ENCODE results near the gene RASGEF1B.

The RASGEF1B gene

GRCh38 chr4:81465406-81466340 lies 6.0 kb downstream of the RASGEF1B start:
- peak in 1 of 2 experiments; percentile 5 for DNase-seq

DNA sequence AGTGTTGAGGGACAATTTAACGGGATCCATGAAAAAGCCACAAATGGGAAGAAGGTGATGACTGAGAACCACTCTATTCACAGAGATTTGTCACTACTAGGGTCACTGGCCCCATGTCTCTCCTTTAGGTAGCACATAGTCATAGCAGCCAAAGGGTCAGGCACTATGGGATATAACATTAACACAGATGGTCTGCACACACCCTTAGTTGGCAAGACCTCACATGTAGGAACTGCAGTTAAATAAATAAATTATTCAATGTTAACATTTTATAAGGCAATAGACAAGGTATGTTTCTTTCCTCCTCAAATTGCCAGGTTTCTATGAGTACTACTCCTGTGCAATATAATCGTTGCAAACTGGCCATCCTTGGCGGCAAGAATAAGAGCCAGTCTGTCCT lies 10.9 kb downstream of the RASGEF1B start:
- DNase-seq: no peak

DNA sequence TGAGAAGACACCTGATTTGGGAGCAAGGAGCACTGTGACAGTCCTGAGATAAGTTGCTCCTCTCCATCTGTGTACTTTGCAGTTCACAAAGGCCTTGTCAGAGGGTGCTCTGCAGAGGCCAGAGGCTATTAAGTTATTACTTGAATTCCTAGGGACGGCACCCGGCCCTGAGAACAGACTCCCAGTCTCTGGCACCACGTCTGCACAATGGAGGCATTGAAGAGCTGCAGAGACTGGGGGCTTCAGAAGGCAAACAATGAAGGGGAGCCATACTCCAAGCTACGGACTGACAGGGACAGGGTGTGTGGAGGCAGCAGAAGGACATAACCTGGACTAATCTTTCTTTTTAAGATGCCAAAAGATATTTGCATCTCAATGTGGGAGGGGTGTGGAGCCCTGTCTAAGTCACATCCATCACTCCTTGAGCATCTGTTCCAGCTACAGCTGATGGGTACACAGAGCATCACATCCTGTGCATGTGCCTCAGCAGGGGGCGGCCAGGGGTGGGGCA lies 11.5 kb downstream of the RASGEF1B start:
- no peak for DNase-seq

- no peak for DNase-seq
Measured at GRCh38 chr4:81459228-81459627, 12.5 kb downstream of the RASGEF1B start.

GRCh38 chr4:81457921-81458520 lies 13.7 kb downstream of the RASGEF1B start:
- DNase-seq: no peak

- no peak for DNase-seq
Measured at GRCh38 chr4:81457345-81457744, 14.4 kb downstream of the RASGEF1B start.

DNA sequence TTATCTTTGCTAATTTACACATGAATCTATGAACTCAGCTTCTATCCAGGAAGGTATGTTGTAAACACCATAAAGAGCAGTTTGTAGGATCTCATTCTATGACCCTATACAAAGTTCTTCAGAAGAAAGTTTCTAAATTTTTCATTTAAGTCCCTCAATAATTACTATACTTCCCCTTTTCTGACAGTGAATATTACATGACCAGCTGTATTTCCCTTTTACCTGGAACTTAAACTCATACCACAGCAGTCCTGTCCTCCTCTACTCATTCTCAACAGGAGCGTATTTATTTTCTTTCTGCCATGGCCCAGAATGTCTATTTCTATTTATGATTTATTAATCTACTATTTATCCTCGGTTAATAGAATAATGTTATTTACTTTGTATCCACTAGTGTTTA lies 15.8 kb downstream of the RASGEF1B start:
- no peak for DNase-seq

GRCh38 chr4:81454948-81455347 lies 16.8 kb downstream of the RASGEF1B start:
- DNase-seq: no peak

GRCh38 chr4:81454499-81454898 lies 17.2 kb downstream of the RASGEF1B start:
- no peak for DNase-seq

- DNase-seq: no peak
Measured at GRCh38 chr4:81453024-81453423, 18.7 kb downstream of the RASGEF1B start.

DNA sequence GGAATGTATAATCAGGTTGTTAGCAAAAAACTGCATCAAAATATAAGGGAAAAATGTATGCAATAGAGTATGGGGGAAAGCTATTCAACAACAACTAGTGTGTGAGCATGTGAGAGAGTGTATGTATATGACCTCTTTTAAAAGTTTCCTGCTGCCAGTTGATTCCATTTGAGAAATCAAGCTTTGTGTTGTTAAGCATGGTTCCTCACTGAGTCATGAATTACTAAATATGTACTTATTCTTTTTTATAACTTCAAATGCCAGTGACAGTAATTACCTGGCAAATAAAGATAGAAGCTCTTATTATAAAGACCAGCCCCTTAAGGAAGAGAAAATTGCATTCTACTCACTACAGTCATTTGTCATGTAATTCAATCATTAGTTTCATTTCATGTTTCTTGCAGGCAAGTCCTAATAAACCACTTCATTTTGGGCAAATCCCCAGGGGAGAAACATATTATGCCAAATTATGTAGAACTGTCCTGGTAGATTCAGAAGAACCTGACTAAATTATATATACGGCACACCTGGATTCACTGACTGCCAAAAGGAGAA lies 19.2 kb downstream of the RASGEF1B start:
- DNase-seq: no peak

DNA sequence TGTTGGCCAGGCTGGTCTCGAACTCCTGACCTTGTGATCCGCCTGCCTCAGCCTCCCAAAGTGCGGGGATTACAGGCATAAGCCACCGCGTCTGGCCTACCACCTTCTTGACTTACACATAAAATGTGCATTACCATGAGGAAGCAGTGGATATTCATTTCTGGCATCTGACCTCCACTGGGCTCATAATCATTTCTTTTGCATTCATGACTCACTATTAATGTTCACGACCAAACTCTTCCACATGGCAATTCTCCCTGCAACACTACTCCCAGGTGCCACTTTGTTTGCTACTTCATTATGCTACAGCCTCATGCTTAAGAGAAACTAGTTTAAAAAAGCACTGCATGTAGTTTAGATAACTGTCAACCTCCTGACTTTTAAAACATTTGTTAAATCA lies 22.7 kb downstream of the RASGEF1B start:
- no peak for DNase-seq

DNA sequence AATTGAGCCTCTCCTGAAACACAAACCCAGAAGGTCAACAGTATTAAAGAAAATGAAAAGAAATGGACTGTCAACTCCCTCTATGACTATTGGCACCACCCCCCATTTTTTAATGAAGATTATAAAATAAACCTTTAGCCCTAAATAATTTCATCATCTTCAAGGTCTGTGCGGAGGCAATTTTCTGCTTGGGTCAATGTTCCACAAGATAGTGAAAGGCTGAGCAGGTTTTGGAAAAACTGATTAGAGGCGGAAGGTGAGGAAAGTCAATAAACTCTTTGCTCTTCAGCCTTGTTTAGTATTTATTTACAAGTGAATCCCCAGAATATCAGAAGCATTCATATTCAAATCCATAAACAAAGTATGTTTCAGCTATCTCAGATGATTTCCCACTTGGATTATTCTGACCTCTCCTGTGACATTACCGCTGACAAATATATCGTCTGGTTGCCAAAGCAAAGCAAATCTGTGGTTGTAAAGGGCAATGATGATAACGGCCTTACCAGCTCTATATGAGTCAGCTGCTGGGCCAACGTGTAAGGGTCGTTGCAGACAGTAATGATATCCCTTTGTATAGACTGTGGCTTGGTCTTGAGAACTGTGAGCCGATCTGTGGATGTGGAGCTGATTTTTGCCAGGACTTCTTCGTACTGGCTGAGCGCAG lies 24.0 kb downstream of the RASGEF1B start:
- DNase-seq: no peak

GRCh38 chr4:81446634-81447033 lies 25.1 kb downstream of the RASGEF1B start:
- DNase-seq: no peak

DNA sequence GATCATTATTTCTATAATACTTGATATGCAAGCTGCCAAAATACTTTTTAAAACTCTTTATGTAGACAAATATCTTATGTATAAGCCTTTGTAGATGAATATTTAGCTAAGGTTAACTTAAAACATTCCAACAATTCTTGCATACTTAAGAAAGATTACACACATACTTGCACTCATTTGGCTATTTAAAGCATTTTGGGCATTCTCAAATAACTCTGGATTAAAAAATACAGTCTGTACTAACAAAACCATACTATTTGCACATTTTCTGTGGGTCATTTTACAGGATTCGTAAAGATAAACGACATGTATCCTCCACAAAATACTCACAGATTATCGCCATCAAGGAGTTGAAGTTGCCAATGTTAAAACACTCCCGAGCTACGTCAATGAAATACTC lies 26.5 kb downstream of the RASGEF1B start:
- DNase-seq: no peak

DNA sequence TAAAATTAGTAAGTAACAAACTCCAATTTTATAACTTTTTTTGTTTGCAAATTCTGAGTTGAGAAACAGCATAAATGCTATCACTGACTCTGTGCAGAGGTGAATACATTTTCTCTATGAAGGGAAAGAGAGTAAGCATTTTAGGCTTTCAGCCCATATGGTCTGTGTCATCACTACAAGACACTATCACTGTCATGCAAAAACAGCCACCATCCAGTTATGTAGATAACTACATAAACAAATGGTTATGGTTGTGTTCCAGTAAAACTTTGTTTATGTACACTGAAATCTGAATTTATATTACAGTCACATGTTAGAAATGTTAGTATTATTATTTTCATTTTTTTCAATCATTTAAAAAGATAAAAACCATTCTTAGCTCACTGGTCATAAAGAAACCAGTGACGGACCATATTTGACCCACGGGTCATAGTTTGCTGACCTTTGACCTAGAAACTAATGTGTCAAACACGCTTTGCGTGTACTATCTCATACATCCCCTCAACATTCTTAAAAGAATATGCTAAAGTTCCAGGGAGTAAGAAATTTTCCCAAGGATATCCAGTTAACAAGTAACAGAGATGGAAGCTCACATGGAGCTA lies 29.1 kb downstream of the RASGEF1B start:
- no peak for DNase-seq

DNA sequence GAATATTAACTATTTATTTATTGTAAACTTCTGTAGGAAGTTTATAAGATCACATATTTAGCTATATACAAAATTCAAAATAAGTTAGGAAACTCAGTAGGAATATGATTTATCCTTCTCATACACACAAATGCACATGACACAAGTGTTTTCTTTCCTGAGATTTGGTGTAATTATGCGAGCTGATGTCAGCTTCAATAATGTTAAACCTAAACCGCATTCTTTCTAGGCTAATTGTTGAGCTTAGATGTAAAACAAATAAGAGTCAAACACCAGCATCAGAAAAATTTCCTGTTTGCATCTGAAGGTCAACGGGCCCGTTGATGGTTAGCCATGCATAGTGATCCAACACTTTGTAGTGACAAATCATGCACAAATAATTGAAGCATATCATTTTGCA lies 30.8 kb downstream of the RASGEF1B start:
- DNase-seq: no peak

DNA sequence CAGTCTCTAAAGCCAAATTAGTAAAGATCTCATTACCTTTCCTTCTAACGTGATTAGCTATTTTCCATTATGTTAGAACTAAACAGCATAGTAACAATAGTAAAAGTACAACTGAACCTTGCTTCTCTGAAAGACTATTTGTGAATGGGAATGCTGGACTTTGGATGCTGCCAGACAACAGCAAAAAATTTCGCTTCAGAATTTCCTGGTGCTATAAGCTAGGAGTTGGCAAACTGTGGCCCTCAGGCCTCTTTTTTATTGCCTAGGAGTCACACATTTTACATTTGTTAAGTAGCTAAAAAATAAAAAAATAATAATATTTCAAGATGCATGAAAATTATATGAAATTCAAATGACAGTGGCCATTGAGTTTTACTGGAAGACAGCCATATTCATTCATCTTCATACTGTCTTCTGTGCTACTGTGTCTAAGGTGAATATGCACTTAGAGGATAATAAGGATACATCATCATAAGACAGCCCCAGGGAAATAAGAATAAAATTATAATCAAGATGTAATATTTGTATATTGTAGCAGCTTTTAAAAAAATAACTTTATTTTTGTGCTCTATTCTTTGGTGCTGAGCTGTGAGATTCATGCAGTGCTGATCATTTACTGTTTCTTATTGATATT lies 34.6 kb downstream of the RASGEF1B start:
- DNase-seq: no peak

DNA sequence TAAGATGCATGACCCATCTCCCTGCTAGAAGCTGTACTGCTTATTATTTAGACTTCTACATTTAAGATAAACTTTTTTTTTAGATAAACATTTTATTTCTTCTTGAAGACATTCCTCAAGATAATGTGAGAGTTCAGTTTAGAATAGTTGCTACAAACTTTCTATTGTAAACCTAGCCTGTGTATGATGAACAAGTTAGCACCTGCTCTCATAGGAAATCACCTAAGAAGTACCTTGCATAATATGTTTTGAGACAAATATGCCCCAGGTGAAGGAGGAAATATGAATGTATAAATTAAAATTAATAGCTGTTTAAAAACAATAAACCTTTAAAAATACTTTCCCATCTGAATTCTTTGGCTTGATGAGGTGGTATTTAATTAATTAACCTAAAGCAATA lies 35.6 kb downstream of the RASGEF1B start:
- no peak for DNase-seq

DNA sequence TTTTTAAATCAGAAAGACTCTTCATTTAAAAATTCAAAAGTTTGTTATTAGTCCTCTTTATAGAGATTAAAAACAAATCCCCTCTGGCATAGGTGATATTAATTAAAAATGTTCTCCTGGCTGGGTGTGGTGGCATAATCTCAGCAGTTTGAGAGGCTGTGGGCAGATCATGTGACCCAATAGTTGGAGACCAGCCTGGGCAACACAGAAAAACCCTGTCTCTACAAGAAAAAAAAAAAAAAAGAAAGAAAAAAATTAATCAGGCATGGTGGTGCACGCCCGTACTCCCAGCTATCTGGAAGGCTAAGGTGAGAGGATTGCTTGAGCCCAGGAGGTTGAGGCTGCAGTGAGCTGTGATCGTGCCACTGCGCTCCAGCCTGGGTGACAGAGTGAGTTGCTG lies 38.9 kb downstream of the RASGEF1B start:
- DNase-seq: no peak

GRCh38 chr4:81431971-81432370 lies 39.7 kb downstream of the RASGEF1B start:
- DNase-seq: no peak

- DNase-seq: no peak
Measured at GRCh38 chr4:81429607-81430006, 42.1 kb downstream of the RASGEF1B start.
